Activated CD4-positive, alpha-beta T cell treated with anti-CD3 and anti-CD28 coated beads for 1 hour (primary cell): ENCODE measurements around the gene RIC8B.
"Not testable (repeated sequence)": the region's sequence is repeated elsewhere in the genome, so short reads cannot be mapped to it uniquely, and the experiment has no call there.

Source experiments
- DNase-seq: peaks from one replicate; pipeline ENCODE4 v3.0.0-alpha.2; 2020

RIC8B gene

GRCh38 chr12:106907846-106908245 lies 133.4 kb downstream of the RIC8B start:
- DNase-seq = no peak

GRCh38 chr12:106908561-106908960 lies 134.1 kb downstream of the RIC8B start:
- no peak for DNase-seq

DNA sequence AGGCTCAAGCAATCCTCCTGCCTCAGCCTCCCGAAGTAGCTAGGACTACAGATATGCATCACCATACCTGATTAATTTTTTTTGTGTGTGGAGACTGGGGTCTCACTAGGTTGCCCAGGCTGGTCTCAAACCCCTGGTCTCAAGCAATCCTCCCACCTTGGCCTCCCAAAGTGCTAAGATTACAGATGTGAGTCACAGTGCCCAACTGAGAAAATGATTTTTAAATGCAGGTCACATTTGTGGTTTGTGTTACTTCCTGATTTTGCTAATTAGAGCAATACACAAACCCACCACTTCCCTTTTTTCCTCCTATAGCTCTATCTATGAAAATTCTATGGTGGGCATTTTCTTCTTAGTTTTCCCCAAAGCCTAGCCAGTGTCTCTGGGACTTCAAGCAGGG lies 135.7 kb downstream of the RIC8B start:
- DNase-seq = no peak

GRCh38 chr12:106911581-106911980 lies 137.1 kb downstream of the RIC8B start:
- no peak for DNase-seq

- DNase-seq = no peak
Observed at GRCh38 chr12:106913456-106913855, 139.0 kb downstream of the RIC8B start.

GRCh38 chr12:106914796-106915634 lies 140.5 kb downstream of the RIC8B start:
- no peak for DNase-seq

GRCh38 chr12:106915635-106916026 lies 141.1 kb downstream of the RIC8B start:
- no peak for DNase-seq

GRCh38 chr12:106917503-106917902 lies 143.0 kb downstream of the RIC8B start:
- no peak for DNase-seq

DNA sequence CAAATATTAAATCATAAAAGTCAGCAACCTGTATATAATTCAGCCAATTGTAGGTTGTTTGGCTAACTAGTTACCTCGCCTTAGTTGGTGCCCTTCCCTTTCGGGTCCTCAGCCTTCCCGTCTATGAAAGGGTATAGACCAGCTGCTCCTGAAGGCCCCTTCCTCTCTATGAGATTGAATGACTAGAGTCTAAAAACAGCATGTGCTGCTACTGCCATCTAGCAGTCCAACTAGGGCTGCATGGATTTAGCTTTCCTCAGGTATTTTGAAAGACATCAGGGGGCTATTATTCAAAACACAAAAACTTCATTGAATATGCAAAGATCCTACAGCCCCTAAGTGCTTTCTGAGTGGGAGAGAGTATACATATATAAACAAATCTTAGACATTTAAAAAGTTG lies 144.3 kb downstream of the RIC8B start:
- DNase-seq = no peak

- no peak for DNase-seq
Observed at GRCh38 chr12:106919910-106920544, 145.5 kb downstream of the RIC8B start.

GRCh38 chr12:106921976-106922375 lies 147.5 kb downstream of the RIC8B start:
- not testable (repeated sequence) for DNase-seq

DNA sequence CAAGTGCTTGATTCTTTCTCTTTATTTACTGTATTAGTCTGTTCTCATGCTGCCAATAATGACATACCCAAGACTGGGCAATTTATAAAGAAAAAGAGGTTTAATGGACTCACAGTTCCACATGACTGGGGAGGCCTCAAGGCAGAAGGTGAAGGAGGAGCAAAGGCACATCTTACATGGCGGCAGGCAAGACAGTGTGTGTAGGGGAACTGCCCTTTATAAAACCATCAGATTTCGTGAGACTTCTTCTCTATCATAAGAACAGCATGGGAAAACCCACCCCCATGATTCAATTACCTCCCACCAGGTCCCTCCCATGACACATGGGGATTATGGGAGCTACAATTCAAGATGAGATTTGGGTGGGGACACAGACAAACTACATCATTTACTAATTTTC lies 149.1 kb downstream of the RIC8B start:
- not testable (repeated sequence) for DNase-seq

DNA sequence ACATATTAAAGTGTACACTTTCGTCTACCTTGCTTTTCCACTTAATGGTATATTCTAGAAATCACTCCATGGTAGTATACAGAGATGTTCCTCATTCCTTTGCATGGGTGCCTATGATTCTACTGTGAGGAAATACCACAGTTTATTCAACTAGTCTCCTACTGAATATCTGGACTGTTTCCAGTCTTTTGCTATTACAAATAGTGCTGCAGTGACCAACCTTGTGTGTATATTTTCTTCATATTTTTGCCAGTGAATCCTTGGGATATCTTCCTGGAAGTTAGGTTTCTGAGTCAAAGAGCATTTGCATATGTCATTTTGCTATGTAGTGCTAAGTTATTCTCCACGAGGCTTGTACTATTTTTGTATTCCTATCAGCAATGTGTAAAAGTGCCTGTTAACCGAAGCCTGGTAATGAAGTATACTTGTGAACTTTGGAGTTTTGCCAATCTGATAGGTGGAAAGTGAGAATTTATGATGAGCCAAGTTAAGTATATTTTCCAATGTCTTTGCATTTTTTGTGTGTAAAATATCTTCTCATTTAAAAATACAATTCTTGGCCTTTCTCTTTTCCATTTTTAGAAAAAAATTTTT lies 149.9 kb downstream of the RIC8B start:
- DNase-seq = no peak

- DNase-seq = no peak
Observed at GRCh38 chr12:106926657-106927056, 152.2 kb downstream of the RIC8B start.

DNA sequence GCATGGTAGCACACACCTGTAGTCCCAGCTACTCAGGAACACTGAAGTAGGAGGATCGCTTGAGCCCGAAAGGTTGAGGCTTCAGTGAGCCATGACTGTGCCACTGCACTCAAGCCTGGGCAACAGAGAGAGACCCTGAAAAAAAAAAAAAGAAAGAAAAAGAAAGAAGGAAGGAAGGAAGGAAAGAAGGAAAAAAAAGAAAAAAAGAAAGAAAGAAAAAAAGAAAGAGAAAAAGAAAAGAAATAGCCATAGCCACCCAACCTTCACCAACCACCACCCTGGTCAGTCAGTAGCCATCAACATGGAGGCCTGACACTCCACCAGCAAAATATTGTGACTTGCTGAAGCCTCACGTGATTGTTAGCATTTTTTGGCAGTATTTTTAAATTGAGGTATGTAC lies 159.8 kb downstream of the RIC8B start:
- no peak for DNase-seq
